Left colon (tissue), 2 donors: ENCODE data around the gene PPP1R1C. TPM values are rescaled to one million over a fixed set of nuclear protein-coding genes. Genes with fewer than 3 reads are reported as not detected.

ENCODE experiments used
- ATAC-seq: fragments of 200-7000 bp; cut with Tn5 transposase; one replicate; pipeline ENCODE4 v1.9.1; 2020; ENCODE audit warnings: mild to moderate bottlenecking, moderate library complexity
- DNase-seq, 2 donors: peaks; one replicate each; pipeline ENCODE4 v3.0.0-alpha.2; 2020
- intact Hi-C, 2 donors: fragments of 100-400 bp; cut with DNase I in 1 of 2; cut with micrococcal nuclease in 1 of 2; formaldehyde crosslinking; loops; one replicate each; pipeline versions ENCODE4 v1.11.2 to v1.14.0; 2022; cut with DNase I, micrococcal nuclease
- total RNA-seq, 2 donors: library from RNA; stranded (reverse); fragmentation: NEBNext Ultra II Directional; extraction: Animal tissue kit (Norgen Biotek cat#: 25700); gene quantifications; one replicate each; pipeline ENCODE4 v1.2.1, GENCODE V29; 2021
- donor health status: DM: no; HTN: no; CAD: no.
- donor health status: DM: yes; HTN: yes; CAD: no.

Gene PPP1R1C
- total RNA-seq, 2 donors from 2014 or later: 0.98 to 1.0 TPM

DNA sequence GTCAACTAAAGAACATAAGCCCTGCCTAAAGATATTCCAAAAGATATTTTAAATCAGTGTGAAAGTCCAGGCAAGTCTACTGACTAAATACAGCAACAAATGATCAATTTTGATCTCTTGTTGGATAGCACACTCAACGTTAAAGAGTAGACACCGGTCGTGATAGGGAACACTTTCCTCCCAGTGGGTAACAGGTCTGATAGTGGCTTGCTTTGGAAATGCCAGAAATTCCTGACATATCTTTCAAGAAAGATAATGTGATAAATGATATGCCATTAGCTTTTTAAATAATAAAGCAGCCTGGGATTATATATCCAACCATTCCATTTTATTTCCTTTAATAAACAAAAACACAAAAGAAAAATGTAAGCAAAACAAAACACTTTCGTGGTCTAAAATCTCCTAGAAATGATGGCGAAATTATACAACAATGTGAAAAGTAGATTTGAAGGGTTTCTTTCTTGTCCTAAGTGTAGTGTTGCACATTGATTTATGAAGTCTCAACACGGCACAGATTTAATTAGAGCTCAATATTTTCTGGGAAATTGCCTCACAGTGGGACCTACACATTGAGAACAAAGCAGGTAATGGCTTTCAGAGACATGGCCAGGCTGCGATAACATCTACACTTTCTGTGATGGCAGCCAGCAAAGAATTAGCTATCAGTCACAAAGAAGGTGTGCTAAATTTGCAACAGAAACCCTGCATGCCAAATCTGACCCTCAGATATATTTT is 158.6 kb downstream of the PPP1R1C start:
- intact Hi-C loops: no loop called here
- no peak for ATAC-seq
- DNase-seq: no peak

DNA sequence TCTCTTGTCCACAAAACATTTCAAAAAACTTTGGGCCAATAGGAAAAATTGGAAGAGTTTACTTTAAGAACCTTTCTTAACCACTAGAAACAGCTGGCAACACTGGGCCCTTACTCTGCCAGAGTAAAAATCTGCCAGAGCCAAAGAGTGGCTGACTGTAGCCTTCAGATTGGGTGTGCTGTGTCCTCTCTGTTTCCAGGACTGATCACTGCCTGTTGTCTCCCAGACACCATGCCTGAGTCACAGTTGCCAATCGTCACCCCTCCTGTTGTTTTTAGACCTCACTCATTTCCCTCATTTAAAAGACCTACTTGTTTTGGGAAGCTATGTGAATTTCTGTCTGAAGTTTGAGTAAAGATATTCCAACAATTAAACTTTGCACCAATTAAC is 159.1 kb downstream of the PPP1R1C start:
- no peak for DNase-seq
- intact Hi-C loops: no loop called here
- no peak for ATAC-seq

DNA sequence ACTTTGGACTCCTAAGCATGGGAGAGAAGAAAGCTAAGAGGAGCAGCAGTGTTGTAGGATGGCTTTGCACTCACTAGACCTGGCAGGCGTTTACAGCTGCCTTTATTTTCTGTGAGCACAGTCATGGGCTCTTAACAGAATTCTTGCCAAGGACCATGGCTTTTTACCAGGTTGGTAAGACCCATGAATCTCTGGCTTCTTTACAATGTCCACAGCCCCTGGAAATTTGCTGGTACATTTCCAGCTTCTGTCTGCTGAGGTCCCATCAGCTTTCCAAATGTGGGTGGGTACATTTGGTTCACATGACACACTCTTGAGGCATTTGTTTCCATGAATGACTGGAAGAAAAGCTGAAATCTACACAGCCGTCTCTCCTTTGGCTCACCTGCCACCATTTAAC is 162.7 kb downstream of the PPP1R1C start:
- ATAC-seq: no peak
- intact Hi-C loops: no loop called here
- no peak for DNase-seq

DNA sequence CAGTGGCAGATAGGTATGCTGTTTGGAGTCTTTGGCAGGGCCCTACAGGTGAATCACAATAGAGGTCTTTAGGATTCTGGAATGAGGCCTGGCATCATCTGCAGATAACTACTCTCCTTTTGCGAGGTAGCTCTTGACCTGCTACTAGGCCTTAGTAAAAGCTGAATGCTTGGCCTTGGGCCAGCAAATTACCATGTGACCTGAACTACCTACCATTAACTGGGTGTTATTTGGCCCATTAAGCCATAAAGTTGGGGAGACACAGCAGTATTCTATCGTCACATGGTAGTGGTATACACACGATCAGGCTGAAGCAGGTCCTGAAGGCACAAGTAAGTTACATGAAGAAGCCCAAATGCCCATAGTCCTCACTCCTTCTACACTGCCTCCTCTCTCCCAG is 178.2 kb downstream of the PPP1R1C start:
- DNase-seq: peak in 1 of 2 donors; percentile 25
- intact Hi-C loops: no loop called here
- ATAC-seq: peak; percentile 53

DNA sequence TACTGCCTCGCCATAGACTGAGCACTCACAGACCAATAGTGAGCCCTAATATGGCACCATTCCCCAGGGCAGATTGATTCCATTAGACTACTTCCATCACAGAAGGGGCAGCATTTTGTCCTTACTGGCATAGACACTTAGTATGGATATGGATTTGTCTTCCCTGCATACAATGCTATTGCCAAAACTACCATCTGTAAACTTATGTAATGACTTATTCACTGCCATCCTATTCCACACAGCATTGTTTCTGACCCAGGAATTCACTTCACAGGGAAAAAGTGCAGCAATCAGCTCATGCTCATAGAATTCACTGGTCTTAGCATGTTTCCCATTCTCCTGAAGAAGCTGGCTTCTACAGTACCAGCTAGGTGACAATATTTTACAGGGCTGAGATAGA is 179.0 kb downstream of the PPP1R1C start:
- no peak for DNase-seq
- no peak for ATAC-seq

DNA sequence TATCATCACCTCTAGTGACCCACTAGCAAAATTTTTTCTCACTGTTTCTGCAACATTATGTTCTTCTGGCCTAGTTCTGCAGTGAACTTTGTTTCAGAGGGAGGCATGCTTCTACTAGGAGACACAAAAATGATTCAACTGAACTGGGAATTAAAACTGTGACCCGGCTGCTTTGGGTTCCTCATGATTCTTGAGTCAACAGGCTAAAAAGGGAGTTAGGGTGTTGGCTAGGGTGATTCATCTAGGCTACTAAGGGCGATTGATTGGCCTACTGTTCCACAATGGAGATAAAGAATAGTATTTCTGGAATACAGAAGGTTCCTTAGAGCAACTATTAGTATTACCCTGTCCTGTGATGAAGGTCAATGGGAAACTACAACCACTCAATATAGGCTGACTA is 179.5 kb downstream of the PPP1R1C start:
- intact Hi-C loops: no loop called here
- ATAC-seq: no peak
- DNase-seq: no peak

More for the DNA sequence above, 179.0 kb downstream of the PPP1R1C start:
- intact Hi-C loops: no loop called here

DNA sequence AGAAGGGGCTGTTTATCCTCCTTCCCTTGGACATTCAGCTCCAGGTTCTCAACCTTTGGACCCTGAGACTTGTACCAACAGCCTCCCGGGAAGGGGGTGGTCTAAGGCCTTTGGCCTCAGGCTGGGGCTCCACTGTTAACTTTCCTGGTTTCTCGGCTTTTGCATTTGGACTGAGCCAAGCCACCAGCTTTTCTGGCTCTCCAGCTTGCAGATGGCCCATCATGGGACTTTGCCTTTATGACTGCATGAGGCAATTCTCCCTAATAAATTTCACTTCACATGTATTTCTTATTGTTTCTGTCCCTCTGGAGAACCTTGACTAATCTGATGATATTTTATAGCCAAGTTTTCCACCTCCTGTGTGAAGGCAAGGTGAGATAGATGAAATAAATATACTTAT is 180.8 kb downstream of the PPP1R1C start:
- ATAC-seq (no peak), DNase-seq (no peak)
- intact Hi-C loops: no loop called here

DNA sequence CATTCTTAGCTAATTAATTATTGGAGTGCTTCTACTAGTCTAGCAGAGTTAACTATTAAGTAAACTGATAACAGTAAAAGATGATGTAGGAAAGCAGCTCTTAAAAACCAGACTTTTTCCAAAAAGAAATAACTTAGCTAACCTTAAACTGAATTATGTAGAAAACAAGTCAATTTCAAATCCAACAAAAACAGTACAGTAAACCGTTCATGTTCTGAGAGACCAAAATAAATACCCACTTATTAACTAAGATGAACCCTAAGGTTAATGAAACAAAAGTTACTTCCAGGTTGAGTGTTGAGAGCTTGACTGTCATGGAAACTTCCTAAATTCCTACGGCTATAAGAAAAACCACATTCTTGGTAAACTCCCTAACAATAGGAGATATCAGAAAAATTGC is 181.2 kb downstream of the PPP1R1C start:
- DNase-seq (no peak), ATAC-seq (no peak)
- intact Hi-C loops: no loop called here

Other genes with a start within 250 kb of the PPP1R1C start
- gene ITPRID2, start 94.1 kb upstream of the PPP1R1C start, total RNA-seq: 100 to 1,000 TPM; 287 to 367 TPM